ENCODE data around the gene GBP2.

The GBP2 gene

GRCh38 chr1:89121641-89122040, 4.3 kb downstream of the GBP2 start:
- H3K36me3 ChIP-seq (ENCODE audit: control insufficient read depth, insufficient read depth, low read length): no peaks in the 10 kb centered on the region
- no peak for DNase-seq (ENCODE audit: extremely low read depth, insufficient read length)
- H3K4me3 ChIP-seq (replicated peaks; ENCODE audit: low read depth, low read length): no peak overlapping the region
- no peaks in the 10 kb centered on the region for H3K27me3 ChIP-seq (replicated peaks; ENCODE audit: control insufficient read depth, insufficient read depth, low read length)
- TF ChIP-seq CTCF (IDR thresholded peaks at IDR 0.05; ENCODE audit: insufficient read depth, low read length, poor library complexity, severe bottlenecking): no peak

GRCh38 chr1:89114662-89115061, 11.3 kb downstream of the GBP2 start:
- no peak for DNase-seq (ENCODE audit: extremely low read depth, insufficient read length)
- Histone ChIP-seq H3K27me3 (replicated peaks; ENCODE audit: control insufficient read depth, insufficient read depth, low read length) (no peaks in the 10 kb centered on the region), H3K4me3 (replicated peaks; ENCODE audit: low read depth, low read length) (no peak overlapping the region), H3K36me3 (ENCODE audit: control insufficient read depth, insufficient read depth, low read length) (no peaks in the 10 kb centered on the region)
- TF ChIP-seq CTCF (IDR thresholded peaks at IDR 0.05; ENCODE audit: insufficient read depth, low read length, poor library complexity, severe bottlenecking): no peak

- no peak for TF ChIP-seq CTCF (IDR thresholded peaks at IDR 0.05; ENCODE audit: insufficient read depth, low read length, poor library complexity, severe bottlenecking)
- DNase-seq (ENCODE audit: extremely low read depth, insufficient read length): no peak
These were observed 12.9 kb downstream of the GBP2 start for GRCh38 chr1:89112871-89113613.

GRCh38 chr1:89104687-89105086, 21.2 kb downstream of the GBP2 start:
- Histone ChIP-seq H3K4me3 (replicated peaks; ENCODE audit: low read depth, low read length) (no peak overlapping the region), H3K27me3 (replicated peaks; ENCODE audit: control insufficient read depth, insufficient read depth, low read length) (no peaks in the 10 kb centered on the region), H3K36me3 (ENCODE audit: control insufficient read depth, insufficient read depth, low read length) (no peaks in the 10 kb centered on the region)
- TF ChIP-seq CTCF (IDR thresholded peaks at IDR 0.05; ENCODE audit: insufficient read depth, low read length, poor library complexity, severe bottlenecking): no peak
- DNase-seq (ENCODE audit: extremely low read depth, insufficient read length): no peak

More at GRCh38 chr1:89112871-89113613, 12.9 kb downstream of the GBP2 start:
- Histone ChIP-seq H3K4me3 (replicated peaks; ENCODE audit: low read depth, low read length) (no peak overlapping the region), H3K27me3 (replicated peaks; ENCODE audit: control insufficient read depth, insufficient read depth, low read length) (no peaks in the 10 kb centered on the region), H3K36me3 (ENCODE audit: control insufficient read depth, insufficient read depth, low read length) (no peaks in the 10 kb centered on the region)

- Histone ChIP-seq H3K36me3 (ENCODE audit: control insufficient read depth, insufficient read depth, low read length) (no peaks in the 10 kb centered on the region), H3K27me3 (replicated peaks; ENCODE audit: control insufficient read depth, insufficient read depth, low read length) (no peaks in the 10 kb centered on the region), H3K4me3 (replicated peaks; ENCODE audit: low read depth, low read length) (no peak overlapping the region)
- no peak for DNase-seq (ENCODE audit: extremely low read depth, insufficient read length)
- no peak for TF ChIP-seq CTCF (IDR thresholded peaks at IDR 0.05; ENCODE audit: insufficient read depth, low read length, poor library complexity, severe bottlenecking)
These were observed 21.8 kb downstream of the GBP2 start for GRCh38 chr1:89104147-89104546.

- Histone ChIP-seq H3K27me3 (replicated peaks; ENCODE audit: control insufficient read depth, insufficient read depth, low read length) (no peaks in the 10 kb centered on the region), H3K4me3 (replicated peaks; ENCODE audit: low read depth, low read length) (no peak overlapping the region), H3K36me3 (ENCODE audit: control insufficient read depth, insufficient read depth, low read length) (no peaks in the 10 kb centered on the region)
- no peak for TF ChIP-seq CTCF (IDR thresholded peaks at IDR 0.05; ENCODE audit: insufficient read depth, low read length, poor library complexity, severe bottlenecking)
- no peak for DNase-seq (ENCODE audit: extremely low read depth, insufficient read length)
These were observed 23.9 kb downstream of the GBP2 start for GRCh38 chr1:89102021-89102420.
